Hematopoietic multipotent progenitor cell treated with erythropoietin and hydrocortisone succinate and interleukin-3 and kit ligand, for 8 days (in vitro differentiated cells): ENCODE data around the gene GNRHR.
A peak's percentile ranks its signal among the peaks of the same experiment; 100 is the strongest.
"Not testable (repeated sequence)": the region's sequence is repeated elsewhere in the genome, so short reads cannot be mapped to it uniquely, and the experiment has no call there.

Source experiments
- DNase-seq: peaks from one replicate; pipeline ENCODE4 v3.0.0-alpha.2; 2015

Gene GNRHR, protein sequence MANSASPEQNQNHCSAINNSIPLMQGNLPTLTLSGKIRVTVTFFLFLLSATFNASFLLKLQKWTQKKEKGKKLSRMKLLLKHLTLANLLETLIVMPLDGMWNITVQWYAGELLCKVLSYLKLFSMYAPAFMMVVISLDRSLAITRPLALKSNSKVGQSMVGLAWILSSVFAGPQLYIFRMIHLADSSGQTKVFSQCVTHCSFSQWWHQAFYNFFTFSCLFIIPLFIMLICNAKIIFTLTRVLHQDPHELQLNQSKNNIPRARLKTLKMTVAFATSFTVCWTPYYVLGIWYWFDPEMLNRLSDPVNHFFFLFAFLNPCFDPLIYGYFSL

GRCh38 chr4:67754288-67754687, at the start of gene GNRHR:
Gene GNRHR (minus strand): TSS chr4:67754388. CDS start chr4:67754335, 53 bp downstream.
- DNase-seq: no peak

DNA sequence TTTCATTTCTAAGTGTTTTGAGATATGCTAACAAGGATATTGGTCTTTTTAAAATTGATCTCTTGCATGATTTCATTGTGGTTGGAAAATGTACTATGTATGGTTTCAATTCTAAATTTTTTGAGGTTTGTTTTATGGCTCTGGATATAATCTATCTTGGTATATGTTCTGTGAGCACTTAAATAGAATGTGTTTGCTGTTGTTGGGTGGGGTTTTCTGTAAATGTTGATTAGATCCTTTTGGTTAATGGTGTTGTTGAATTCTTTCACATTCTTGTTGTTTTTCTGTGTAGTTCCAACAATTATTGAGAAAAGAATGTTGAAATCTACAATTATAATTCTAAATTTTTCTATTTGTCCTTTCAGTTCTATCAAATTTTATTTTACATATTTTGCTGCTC, 42.6 kb upstream of the GNRHR start:
- DNase-seq: no peak

DNA sequence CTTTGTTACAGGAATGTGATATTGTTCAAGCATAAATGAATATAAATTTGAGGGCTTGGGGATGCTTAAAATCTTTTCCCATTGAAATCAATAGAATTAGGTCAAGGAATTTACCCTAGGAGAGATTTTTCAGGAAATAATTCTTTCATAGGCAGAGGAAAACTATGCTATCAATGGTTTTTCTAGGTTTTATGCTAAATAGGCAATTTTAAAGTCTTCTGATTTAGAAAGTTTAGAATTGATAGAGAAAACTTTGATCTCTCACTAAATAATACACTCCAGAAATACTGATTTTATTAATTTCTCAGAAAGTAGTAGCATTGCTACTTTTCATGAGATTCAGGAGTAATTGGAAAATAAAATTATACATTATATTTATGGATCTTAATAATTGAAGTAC, 36.5 kb upstream of the GNRHR start:
- DNase-seq: no peak

- DNase-seq: no peak
Measured at GRCh38 chr4:67787311-67787710, 33.1 kb upstream of the GNRHR start.

DNA sequence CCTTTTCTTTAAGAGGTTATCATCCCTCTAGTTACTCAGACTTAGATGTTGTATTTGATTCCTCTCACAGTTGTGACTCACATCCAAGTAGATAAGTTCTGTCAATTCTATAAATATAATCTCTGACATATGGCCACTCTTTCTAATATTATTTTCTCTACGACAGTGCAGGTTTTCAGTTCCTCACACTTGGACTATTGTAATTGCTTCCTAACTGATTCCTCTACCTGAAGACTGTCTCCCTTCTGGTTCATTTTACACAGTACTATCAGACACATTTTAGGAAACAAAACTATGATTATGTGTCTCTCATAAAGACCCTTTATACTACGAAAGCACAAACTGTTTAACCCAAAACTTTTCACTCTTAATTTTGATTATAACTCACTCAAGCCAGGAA, 31.3 kb upstream of the GNRHR start:
- no peak for DNase-seq

GRCh38 chr4:67779631-67780030, 25.4 kb upstream of the GNRHR start:
- DNase-seq: no peak

DNA sequence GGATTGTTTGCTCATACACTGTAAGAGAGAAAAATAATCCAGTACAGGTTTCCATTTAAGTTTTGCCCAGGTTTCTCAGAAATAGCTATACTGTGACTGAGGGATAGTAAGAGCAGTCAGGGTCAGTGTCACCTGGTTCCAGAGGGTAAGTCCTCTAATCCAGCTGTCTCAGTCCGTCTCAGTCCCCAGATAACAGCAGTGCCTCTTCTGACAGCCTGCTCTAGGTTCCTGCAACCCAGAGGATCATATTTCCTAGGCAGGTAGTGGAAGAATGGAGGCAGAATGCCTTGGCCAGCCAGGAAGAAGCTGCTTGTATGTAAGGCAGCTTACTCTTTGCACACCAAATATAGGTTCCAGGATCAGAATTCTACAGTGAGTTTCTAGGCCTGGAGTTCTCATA, 22.6 kb upstream of the GNRHR start:
- DNase-seq: no peak

GRCh38 chr4:67770422-67770821, 16.2 kb upstream of the GNRHR start:
- no peak for DNase-seq

DNA sequence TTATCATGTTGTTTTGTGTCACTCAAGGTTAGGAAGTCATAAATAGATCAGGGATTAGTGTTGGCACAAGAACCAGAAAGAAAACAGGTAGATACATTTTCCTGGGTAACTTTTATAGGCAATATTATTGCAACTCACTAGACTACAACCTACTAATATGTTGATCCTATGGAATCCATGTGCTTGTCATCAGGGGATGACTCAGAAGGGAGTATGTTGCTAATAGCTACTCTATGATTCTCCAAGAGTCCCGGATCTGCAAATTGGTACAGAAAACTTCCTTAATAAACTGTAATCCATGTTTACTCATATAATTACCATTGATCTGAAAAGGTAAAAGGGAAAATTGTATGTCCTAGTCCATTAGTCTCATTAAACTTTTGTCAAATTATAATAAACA, 11.7 kb upstream of the GNRHR start:
- no peak for DNase-seq

DNA sequence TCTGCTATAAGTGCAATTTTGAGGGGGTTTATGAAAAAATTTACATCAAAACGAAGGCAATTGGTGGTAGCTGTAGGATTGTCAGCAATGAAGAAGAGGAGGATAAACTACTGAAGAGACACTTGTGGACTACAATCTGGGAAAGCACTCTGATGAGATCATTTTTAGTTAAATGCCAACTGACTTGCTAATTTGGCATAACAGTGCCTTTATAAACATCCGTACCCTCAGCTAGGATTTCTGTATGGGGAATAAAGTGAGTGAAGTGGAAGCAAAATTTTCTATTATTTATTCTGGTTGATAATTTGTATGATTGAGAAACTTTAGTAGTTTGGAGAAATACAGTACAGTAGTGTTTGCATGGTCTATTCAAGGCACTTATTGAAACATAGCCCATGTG, 11.2 kb upstream of the GNRHR start:
- no peak for DNase-seq

GRCh38 chr4:67764183-67764582, 10.0 kb upstream of the GNRHR start:
- DNase-seq: no peak

GRCh38 chr4:67762086-67762485, 7.9 kb upstream of the GNRHR start:
- no peak for DNase-seq

DNA sequence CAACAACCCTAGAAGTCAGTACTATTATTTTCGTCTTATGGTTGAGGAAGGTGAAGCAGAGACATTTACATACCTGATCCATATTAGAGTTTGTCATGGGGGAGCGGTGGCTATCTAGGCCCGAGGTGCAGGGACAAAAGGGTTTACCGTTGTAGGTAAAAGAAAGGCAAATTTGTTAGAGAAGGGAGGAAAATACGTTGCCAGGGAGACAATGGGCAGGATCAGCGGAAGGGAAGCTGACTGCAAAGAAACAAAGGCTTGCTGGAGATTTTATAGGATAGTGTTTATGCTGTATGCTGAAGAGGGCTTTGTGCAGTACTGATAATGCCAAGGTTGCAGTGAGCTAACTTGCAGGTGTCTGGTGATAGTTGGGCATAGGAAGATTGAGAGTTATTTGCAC, 2.8 kb upstream of the GNRHR start:
- not testable (repeated sequence) for DNase-seq

DNA sequence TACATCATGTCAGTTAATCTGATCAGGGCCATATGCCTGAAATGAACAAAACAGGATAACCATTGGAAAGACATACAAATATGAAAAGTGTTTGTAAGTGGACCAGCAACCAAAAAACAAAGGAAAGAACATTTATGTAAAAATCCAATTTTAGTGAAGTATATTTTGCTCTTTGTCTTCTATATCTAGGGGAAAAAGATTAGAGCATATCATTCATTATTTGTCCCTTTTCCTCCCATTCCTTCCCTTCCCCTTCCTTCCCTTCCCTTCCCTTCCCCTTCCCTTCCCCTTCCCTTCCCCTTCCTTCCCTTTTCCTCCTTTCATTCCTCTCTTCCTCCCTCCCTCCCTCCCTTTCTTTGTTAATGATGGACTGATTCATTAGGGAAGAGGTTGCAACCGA, 1.8 kb upstream of the GNRHR start:
- no peak for DNase-seq

- DNase-seq: no peak
Measured at GRCh38 chr4:67751260-67751659, 2.9 kb downstream of the GNRHR start.

DNA sequence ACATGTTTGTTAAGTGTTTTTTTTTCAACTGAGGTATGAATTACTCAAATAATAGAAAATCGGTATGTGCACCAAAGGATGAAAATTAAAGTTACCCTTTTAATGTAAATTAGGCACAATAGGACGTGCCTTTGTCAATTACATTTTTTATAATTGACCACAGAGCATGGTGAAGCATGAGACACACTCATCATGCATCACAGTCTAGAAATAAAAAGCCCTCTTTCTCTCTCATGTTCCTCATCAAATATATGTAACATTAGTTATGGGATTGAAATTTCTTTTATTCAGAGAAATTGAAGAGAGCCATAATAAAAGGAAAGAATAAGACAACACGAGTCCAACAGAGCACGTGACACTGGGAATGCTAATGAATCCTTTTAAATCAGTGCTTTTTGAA, 3.5 kb downstream of the GNRHR start:
- DNase-seq: no peak

GRCh38 chr4:67749286-67749685, 4.9 kb downstream of the GNRHR start:
- DNase-seq: no peak

- peak; percentile 60 for DNase-seq
Measured at GRCh38 chr4:67746797-67747495, 7.2 kb downstream of the GNRHR start.

DNA sequence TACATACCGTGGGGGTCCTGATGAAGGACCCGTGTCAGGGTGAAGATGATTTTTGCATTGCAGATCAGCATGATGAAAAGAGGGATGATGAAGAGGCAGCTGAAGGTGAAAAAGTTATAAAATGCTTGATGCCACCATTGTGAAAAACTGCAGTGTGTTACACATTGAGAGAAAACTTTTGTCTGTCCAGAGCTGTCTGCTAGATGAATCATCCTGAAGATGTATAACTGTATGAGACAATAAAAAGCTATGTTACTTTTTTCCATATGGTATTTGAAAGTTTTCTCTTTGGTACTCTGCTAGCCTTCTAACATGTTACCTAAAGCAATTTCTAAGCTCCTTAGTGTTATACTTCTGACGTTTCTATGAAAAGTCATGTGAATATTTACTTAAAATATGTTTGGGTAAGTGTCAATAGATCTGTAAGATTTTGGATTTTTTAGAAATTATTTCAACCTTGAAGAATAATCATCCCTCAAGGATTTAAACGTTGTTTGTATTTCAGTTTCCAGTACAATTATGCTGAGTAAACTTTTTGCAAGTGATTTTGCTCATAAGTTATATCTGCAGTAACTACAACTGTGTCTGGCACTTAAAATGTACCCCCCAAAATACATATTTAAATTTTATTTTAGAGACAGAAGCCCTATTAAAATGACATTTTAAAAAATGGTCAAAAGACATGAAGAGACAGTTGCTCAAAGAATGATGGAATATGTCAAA, 9.5 kb downstream of the GNRHR start:
- no peak for DNase-seq

DNA sequence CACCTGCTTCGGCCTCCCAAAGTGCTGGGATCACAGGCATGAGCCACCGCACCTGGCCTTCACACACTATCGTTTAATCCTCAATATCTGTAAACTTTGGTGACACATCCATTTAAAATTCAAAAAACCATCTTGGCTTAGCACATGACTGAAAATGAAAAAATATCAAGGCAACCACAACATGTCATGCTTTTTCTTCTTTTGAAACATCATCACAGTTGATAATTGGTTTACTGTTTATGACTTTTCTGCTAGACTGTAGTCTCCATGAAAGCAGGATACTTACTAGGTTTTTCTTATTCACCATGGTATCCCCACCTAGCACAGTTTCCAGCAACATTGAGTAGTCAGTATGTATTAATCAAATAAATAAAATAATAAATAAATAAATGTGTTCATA, 11.0 kb downstream of the GNRHR start:
- DNase-seq: no peak

GRCh38 chr4:67736262-67736661, 17.9 kb downstream of the GNRHR start:
- no peak for DNase-seq

DNA sequence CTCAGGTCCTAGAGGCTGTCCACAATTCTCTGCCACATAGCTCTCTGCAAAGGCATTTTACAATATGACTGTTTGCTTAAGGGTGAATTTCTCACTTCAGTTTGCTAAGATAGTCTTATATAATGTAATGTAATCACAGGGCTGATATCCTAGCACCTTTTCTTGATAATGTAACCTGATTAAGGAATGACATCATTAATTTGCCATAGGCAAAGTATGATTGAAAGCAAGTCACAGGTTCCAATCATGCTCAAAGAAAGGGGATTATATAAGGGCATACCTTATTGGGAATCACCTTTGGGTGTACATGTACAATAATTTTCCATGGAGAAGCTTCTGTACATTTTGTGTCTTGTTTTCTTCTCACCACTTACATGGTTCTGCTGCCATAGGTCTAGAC, 18.9 kb downstream of the GNRHR start:
- no peak for DNase-seq

DNA sequence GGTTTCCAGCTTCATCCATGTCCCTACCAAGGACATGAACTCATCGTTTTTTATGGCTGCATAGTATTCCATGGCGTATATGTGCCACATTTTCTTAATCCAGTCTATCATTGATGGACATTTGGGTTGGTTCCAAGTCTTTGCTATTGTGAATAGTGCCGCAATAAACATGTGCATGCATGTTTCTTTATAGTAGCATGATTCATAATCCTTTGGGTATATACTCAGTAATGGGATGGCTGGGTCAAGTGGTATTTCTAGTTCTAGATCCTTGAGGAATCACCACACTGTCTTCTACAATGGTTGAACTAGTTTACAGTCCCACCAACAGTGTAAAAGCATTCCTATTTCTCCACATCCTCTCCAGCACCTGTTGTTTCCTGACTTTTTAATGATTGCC, 23.7 kb downstream of the GNRHR start:
- DNase-seq: not testable (repeated sequence)
